NCI-H1105 (cell line): ENCODE measurements around the gene TPP1.

Experiments used
- DNase-seq: peaks from one replicate; lab custom pipeline; 2025; lab: John Stamatoyannopoulos, UW

TPP1 gene

DNA sequence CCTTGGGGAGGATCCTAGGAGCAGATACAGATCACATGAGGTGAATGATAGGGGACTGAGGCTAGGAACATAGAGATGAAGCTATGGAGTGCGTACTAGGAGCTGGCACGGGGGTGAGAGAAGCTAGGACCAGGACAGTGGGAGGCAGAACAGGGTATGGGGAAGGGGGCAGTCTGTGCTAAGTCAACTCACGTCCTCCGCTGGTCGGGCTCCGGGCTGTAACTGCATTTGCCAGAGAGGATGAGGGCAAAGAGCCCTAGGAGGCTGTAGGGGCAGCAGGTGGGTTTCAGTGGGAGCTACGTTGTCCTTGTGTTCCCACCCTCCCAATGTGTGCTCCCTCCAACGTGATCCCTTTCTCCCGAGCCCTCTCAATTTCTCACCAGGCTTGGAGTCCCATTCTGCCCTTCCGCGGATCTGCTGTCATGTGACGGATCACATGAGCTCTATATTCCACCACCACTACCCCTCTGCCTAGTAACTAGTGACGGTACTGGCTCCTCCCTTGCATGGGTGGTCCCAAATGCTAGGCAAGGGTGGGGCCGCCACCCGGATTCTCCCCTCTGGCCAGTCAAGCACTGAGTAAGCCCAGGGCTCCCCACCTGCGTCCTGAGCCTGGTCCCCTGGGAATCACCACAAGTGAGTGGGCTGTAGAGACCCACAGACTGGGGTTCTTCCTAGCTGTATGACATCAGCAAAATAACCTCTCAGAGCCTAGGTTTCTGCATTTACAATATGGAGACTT, at the start of gene TPP1:
TSS of gene TPP1 (minus strand) at position 419 of the 742 bp plus-strand sequence. CDS start at position 397, 22 bp downstream.
- peak; percentile 85 for DNase-seq

DNA sequence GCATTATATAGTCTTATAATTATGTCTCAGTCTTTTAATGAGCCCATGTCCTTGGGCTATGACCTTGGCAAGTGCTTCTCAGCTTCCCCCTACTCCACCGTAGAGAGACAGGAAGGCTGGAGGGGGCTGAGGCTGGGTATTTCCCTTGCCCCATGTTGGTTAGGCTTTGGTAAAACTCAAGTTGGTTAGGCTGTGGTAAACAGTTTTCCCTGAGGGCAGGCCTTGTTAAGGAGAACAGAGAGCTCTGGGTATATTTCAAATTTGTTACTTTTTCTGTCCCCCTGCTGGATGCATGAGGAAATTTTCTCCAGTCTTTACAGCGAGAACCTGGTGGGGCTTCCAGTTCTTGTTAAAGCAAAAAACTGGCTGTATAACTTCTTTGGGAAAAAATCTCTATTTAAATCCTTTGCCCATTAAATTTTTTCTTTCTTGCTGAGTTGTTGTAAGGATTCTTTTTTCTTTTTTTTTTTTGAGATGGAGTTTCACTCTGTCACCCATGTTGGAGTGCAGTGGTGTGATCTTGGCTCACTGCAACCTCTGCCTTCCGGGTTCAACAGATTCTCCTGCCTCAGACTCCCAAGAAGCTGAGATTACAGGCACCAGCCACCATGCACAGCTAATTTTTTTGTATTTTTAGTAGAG, 48.6 kb upstream of the TPP1 start:
- DNase-seq: no peak

DNA sequence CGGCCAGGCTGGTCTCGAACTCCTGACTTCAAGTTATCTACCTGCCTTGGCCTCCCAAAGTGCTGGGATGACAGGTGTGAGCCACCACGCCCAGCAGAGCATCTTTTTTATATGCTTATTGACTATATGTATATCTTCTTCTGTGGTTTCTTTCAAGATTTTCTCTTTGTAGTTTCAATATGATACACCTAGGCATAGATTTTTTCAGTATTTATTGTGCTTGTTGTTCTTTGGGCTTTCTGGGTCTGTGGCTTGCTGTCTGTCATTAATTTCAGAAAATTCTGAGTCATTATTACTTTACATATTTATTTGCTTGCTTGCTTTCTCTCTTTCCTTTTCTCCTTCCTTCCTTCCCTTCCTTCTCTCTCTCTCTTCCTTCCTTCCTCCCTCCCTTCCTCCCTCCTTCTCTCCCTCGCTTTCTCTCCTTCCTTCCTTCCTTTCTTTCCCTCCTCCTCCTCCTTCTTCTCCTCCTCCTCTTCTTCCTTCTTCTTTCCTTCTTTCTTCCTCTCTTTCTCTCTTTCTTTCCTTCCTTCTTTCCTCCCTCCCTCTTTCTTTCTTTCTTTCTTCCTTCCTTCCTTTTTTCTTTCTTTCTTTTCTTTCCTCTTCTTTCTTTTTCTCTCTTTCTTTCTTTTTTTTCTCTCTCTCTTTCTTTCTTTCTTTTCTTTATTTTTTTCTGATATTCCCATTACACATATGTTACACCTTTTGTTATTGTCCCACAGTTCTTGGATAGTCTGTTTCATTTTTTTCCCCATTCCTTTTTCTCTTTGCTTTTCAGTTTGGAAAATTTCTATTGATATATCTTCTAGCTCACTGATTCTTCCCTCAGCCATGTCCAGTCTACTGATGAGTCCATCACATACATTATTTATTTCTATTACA, 47.3 kb upstream of the TPP1 start:
- DNase-seq: no peak

DNA sequence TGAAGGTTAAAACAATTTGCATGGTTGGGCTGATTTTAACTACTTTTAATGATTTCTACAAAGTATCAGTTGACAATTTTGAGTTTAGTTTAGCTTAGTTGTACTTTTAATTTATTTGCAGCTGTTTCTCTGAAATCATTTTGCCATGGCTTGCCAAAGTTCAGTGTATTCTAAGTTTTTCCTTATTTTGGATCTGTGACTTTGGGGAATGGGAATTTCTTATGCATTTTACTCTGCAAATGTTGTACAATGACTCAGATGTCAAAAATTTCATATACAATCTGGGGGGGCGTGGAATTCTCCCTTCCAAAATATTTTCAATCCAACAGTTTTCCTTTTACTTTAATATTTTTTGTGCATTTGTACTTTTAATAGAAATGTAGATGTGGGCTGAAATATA, 45.3 kb upstream of the TPP1 start:
- DNase-seq: no peak

DNA sequence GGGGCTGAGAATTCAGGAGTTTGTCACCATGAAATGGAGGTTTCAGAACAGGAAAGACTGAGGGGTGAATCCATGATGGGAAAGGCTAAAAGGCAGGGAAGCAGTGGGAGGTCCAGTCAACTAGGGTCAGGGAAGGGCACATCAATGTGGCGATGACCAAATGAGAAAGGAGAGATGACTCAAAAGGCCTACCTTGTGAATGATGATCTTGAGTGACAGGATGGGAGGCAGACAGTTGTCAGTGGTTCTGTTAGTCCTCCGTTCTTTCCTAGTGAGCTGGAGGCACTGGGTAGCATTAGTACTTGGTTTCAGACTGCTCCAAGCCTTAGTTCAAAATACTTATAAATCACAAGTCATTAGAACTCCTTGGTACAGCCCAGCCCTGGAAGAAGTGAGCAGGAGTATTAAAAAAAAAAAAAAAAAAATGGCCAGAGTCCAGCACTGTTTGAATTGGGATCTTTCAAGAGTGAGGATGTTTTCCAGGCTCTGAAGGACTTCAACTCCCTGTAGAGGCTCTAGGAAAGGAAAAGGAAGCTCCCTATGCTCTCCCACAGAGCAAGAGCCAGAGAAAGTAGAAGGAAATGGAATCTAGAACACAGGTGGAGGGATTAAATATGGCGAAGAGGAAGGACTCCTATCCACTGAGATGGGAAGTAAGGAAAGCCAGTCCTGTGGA, 44.7 kb upstream of the TPP1 start:
- DNase-seq: no peak

DNA sequence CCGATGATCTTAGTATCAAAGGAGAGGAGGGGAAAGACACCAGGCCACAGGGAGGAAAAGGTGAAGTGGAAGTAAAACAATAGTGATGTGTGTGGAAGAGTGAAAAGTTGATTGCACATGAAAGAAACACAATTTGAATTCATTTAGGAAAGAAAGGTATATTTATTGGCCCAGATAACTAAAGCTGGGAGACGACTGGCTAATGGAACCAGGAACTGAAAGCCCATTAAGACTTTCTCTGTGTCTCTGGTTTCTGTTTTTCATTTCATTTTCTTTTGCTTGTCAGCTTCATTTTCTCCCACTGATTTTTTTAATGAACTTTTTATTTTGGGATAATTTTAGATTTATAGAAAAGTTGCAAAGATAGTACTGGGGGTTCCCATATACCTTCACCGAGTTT, 41.5 kb upstream of the TPP1 start:
- no peak for DNase-seq

DNA sequence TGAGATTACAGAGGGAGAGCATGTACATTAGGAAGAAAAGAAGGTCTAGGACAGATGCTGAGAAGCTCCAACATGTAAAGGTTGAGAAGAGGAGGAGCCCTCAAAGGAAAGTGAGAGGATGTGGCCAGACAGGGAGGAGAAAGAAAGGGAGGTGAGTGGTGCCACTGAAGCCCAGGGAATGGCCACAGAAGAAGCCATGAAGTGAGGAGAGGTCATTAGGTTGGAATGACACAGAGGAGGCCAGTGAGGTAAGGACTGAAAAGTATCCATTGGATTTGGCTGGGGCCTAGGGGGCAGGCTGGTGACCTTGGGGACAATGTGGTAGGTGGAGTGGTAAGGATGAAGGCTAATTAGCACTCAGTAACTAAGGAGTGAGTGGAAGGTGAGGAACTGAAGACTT, 39.4 kb upstream of the TPP1 start:
- DNase-seq: no peak

DNA sequence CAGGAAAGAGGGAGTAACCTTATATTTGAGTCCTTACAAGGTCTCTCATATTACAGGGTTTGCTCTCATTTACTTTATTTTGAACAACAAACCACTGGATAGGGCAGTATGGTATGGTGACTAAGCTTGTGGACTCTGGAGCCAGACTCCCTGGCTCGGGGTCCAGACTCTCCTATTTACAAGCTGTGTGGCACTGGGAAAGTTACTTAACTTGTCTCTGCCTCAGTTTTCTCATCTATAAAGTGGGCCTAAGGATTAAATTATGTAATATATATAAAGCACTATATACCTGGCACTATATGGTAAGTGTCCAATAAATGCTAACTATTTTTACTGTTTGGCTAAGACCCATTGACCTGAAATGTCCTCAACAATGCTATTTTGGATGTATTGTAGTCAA, 38.1 kb upstream of the TPP1 start:
- no peak for DNase-seq

DNA sequence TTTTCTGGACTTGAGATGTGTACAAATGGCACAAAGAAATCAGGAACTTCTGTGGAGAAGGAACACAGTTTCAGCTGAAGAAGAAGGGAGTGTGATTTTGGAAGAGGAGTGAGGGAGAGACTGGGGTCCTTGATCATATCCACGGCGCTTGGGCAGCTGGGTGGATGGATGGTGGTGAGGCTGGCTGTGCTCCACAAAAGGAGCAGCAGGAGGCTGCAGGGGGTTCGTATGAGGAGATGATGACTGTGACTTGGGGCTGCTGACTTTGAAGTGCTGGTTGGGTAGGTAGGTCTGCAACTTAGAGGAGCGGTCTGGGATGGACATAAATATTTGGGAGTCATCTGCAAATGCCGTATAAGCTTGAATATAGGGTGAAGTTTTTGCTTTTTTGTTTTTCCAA, 37.7 kb upstream of the TPP1 start:
- no peak for DNase-seq

DNA sequence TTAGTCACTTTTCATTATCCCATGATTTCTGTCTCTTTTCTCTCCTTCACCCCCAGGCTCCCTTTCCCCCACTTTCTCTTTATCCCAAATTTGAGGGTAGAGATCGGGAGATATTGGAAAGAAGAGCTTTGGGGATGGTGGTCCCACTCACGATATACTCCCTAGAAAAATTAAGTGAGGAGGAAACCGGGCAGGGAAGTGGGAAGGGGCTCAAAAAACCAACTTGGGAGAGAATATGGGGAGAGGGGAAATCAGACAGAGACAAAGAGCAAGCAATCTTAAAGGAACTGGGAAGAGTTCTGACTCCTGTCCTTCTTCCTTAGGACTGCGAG, 37.3 kb upstream of the TPP1 start:
- DNase-seq: no peak

DNA sequence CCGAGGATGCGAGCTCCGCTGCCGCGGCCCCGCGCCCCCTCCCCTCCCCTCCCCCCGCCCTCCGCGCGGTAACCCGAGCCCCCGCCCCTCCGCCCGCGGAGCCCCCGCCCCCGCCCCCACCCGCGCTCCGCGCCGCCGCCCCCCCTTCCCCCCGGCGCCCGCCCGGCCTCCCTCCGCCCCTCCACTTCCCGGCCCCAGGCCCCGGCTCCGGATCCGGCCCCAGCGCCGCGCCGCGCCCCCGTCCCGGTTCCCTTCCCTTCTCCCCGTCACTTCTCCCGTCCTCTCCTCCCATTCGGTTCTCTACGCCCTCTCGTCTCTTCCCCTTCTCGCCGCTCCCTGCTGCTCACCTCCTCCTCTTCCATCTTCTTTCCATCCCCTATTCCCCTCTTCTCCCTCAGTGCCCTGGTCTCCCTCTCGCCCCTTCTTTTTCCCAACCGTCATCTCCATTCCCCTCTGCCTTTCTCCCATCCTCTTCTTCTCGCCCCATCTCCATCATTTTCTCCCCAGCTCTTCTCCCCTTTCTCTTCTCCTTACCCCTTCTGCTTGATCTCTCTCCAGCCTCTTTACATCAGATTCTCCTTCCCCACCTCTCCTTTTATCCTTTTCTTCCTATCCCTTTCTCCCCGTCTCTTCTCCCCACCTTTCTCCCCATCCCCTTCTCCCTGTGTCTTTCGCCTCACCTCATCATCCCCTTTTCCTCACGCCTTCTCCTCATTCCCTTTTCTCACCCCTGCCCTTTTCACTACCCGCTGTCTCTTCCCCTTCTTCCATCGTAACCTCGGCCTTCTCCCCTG, 36.8 kb upstream of the TPP1 start, which contains the start of gene DCHS1:
TSS of gene DCHS1 (minus strand) at position 20 of the 794 bp plus-strand sequence. CDS start 14,196 bp downstream, outside the sequence.
- peak; percentile 34 for DNase-seq

DNA sequence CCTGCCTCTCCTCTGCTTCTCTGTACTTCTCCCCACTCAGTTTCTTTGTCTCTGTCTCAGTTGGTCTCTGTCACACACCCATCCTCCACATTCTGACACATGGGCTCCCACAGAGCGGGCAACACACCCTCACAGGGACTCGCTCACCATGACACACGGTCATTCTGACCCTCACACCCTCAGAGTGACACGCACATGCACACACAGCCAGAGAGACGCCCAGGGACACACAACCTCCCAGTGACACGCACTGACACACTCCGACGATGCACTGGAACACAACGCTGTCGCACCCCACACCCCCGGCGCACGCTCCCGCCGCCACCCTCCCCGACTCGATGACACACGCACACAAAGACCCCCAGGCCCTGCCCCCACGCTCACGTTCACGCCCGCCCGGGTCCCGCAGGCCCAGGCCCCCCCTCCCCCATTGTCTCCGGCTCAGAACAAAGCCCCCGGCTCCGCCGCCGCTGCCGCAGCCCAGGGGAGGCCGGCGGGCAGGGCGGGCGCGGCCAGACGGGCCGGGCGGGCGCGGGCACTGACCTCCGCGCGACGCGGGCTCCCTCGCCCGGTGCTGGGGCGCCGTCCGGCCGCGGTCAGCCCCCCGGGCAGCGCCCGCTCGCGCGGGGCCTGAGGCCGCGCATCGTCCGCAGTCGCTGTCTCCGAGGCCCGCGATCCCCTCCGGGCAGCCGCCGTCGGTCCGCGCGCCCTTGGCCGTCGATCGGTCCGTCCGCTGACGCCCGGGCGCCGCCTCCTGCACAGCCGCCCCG, 36.0 kb upstream of the TPP1 start:
- no peak for DNase-seq

DNA sequence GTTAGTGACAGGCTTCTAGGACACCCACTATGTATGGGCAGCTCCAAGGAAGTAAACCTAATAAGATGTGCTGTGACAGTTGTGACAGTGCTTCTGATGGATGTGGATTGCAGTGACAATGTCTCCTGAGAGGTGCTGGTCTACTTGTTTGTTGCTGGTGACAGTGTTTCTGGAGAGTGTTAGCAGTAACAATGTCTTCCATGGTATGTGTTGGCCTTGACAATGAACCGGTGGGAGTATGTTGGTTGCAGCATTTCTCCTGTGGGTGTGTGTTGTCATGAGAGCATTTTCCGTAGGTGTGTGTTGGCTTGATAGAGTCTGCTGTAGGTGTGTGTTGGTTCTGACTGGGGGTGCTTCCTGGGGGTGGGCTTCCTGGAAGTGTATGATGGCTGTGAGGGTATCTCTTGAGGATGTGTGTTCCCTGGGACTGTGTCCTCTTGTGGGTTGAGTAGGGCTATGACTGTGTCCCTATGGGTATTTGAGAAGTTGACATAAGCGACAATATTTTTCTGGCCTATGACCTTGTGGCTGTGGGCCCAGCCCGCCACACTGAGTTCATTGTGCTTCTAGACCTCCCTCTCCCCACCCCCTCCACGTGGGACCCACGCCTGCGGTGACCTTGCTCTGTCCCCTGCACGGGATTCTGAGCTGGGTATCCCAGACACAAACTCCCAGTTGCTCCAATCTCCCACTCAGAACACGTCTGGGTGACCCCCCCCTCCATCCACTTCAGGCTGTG, 35.2 kb upstream of the TPP1 start:
- no peak for DNase-seq

DNA sequence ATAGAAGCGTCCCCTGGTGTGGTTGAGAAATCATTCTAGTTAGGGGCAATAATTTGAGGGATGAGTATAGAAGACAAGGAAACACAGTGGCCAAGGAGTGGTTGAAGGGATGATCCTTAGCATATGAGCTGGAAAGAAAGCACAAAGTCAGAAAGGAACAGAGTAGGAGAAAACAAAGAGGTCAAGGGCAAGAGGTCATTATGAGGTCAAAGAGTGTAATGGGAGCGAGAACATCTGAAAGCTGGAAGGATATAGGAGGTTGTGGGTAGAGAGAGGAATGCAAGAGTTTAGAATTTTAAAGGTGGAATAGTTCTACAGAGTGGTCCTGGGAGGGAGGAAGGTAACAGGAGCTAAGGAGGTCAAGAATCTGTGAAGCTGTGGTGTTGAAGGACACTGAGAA, 34.4 kb upstream of the TPP1 start:
- DNase-seq: no peak

DNA sequence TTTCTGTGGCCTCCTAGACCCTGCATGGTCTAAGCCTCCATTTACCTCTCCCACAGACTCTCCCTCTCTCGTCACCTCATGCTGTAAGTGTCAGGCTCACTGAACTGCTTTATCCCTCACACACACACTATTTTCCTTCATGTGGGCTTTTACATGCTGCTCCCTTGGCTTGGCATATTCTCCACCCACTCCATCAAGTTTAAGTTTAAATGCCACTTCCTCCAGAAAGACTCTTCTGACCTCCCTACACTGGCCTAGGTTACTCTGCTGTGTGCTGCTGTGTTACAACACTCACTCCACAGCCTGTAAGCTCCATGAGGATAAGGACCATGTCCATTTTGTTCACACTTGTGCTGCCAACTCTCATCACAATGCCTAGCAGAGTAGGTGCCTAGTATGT, 33.9 kb upstream of the TPP1 start:
- no peak for DNase-seq

DNA sequence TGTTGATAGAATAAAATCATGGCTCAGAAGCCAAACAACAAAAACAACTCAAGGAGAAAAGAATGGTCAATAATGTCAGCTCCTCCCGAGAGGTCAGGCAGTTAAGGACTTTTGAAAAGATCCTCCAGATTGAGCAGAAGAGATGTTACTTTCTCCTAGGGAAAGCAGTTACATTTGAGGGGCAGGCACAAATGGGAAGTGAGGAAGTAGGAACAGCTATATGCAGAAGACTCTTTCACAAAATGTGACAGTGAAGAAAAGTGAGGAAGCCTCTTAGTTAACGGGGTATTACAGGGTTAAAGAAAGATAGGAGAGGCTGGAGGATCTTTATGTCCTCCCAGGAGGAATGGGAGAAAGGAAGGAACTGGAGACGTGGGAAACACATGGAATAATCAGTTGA, 33.0 kb upstream of the TPP1 start:
- DNase-seq: no peak

DNA sequence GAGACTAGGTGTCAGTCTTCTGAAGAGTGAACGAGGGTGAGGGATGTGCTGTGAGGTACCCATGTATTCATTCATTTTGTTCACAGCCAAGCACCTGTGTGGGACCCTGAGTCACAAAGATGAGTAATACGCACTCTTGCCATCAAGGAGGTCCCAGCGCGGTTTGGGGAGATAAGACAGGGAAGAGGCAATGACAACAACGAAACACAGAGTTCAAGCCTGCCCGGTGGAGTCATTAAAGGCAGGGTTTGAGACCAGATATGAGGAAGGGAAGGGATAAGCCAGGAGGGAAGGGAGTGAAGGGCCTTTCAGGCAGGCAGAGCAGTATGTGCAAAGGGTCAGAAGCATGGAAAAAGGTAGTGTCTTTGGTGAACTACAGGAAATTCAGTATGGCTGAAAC, 31.8 kb upstream of the TPP1 start:
- DNase-seq: no peak

DNA sequence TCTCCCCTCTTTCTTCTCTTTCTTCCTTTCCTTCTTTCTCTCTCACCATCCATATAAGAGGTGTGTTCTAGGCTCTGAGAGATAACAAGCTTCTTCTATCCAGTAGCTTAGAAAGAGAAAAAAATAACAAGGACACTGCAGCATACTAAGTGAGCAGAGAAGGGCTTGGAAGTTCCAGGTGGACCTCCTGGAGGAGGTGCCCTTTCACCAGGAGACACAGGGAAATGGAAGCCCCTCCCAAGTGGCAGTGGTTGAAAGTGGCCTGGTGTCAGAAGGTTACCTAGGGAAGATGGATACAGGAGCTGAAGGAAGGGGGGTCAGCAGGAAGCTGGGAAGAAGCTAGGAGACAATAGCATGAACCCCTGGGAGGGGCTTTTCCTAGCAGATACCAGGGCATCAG, 30.9 kb upstream of the TPP1 start:
- no peak for DNase-seq

DNA sequence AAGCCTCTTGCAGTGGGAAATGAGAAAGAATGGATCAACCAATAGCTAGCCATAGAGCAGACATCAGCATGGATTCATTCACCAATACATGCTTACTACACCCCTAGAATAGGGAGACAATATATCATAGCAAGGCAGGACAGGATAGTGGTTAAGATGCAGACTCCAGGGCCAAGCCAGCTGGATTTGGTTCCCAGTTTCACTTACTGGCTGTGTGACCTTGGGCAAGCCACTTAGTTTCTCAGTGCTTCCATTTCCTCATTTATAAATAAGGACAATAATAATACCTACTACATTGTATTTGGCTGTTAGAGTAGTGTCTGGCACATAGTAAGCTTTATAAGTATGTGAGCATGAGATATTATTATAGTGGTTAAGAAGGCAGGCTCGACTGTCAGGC, 29.3 kb upstream of the TPP1 start:
- no peak for DNase-seq

DNA sequence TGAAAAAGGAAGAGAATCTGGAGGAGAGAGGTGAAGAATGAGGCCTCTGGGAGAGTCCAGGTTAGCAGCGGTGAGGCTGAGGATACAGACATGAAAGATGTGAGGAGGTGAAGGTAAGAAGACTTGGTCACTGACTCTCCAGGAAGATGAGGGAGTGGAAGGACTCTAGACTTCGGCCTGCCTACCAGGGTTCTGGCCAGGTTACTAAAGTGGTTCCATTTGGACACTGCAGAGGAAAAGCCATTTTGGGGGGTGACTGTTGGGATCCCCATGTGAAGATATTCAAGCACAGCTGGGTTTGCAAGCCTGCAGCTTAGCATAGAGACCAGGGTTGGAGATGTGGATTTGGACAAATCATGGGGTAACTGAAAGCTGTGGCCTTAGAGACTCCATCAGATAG, 28.6 kb upstream of the TPP1 start:
- DNase-seq: no peak
